PC-9 (cell line): Measurements from ENCODE around the gene USP35. TPM values are rescaled to one million over a fixed set of nuclear protein-coding genes. Genes with fewer than 3 reads are reported as not detected.

Experiments used
- BruUV-seq: library from RNA; stranded (reverse); fragments of 400-500 nt; replicated peaks from 2 replicates; lab custom pipeline; 2021; lab: Mats Ljungman, UMichigan
- CTCF ChIA-PET: fragments of 300-600 bp; sonication (Branson Sonifier 250); formaldehyde crosslinking; loops from one replicate; lab custom pipeline; 2022; ENCODE audit warnings: antibody characterized with exemption; lab: Charles Lee
- POLR2A ChIA-PET: fragments of 300-600 bp; sonication (Branson Sonifier 250); formaldehyde crosslinking; loops from one replicate; lab custom pipeline; 2022; ENCODE audit warnings: antibody characterized with exemption; ENCODE audit not compliant: unreplicated experiment; lab: Charles Lee
- DNase-seq, 2 experiments: peaks; one replicate each; pipeline versions ENCODE4 v3.0.0 to v3.0.0-alpha.2; 2015 to 2022; ENCODE audit warnings: mixed read lengths in 1 of 2
- H2AFZ ChIP-seq: fragments of 200-600 bp; sonication (generic); 2 replicates; pipeline ENCODE4 v1.8.1; 2017; ENCODE audit warnings: antibody characterized with exemption
- H3F3A ChIP-seq: fragments of 200-600 bp; sonication (generic); 2 replicates; pipeline ENCODE4 v1.8.1; 2017; ENCODE audit warnings: antibody characterized with exemption, mild to moderate bottlenecking, low read depth; ENCODE audit not compliant: insufficient read depth
- H3K27ac ChIP-seq: fragments of 200-600 bp; sonication (generic); 2 replicates; pipeline ENCODE4 v1.6.1; 2016; ENCODE audit warnings: mixed run types
- H3K27me3 ChIP-seq: fragments of 200-600 bp; sonication (generic); 2 replicates; pipeline ENCODE4 v1.6.1; 2016; ENCODE audit warnings: low read depth, mixed run types; ENCODE audit not compliant: insufficient read depth
- H3K36me3 ChIP-seq: fragments of 200-600 bp; sonication (generic); 2 replicates; pipeline ENCODE4 v1.6.1; 2016; ENCODE audit warnings: low read depth, mixed run types
- H3K4me1 ChIP-seq: fragments of 200-600 bp; sonication (generic); replicated peaks from 2 replicates; pipeline ENCODE4 v1.6.1; 2016; ENCODE audit warnings: mixed run types; ENCODE audit not compliant: insufficient read depth
- H3K4me2 ChIP-seq: fragments of 200-600 bp; sonication (generic); 2 replicates; pipeline ENCODE4 v1.6.1; 2017; ENCODE audit warnings: mixed run types
- H3K4me3 ChIP-seq: fragments of 200-600 bp; sonication (generic); 2 replicates; pipeline ENCODE4 v1.6.1; 2016; ENCODE audit warnings: mixed run types
- H3K79me2 ChIP-seq: fragments of 200-600 bp; sonication (generic); 2 replicates; pipeline ENCODE4 v1.6.1; 2017; ENCODE audit warnings: low read depth, mixed run types
- H3K9me2 ChIP-seq: fragments of 200-600 bp; sonication (generic); 2 replicates; pipeline ENCODE4 v1.8.1; 2017; ENCODE audit warnings: mild to moderate bottlenecking; ENCODE audit not compliant: insufficient read depth
- H3K9me3 ChIP-seq: fragments of 200-600 bp; sonication (generic); 2 replicates; pipeline ENCODE4 v1.8.1; 2016; ENCODE audit warnings: low read depth; ENCODE audit not compliant: insufficient read depth
- H4K20me1 ChIP-seq: fragments of 200-600 bp; sonication (generic); 2 replicates; pipeline ENCODE4 v1.8.1; 2017; ENCODE audit not compliant: insufficient read depth
- EZH2 ChIP-seq: fragments of 200-600 bp; sonication (generic); IDR thresholded peaks from 2 replicates; pipeline ENCODE4 v1.8.0; 2017; ENCODE audit warnings: antibody characterized with exemption, low read depth
- intact Hi-C: fragments of 100-400 bp; cut with micrococcal nuclease; formaldehyde crosslinking; loops from one replicate; pipeline ENCODE4 v1.10.0; 2022; ENCODE audit not compliant: unreplicated experiment
- total RNA-seq: library from RNA; stranded (reverse); gene quantifications from 2 replicates; pipeline ENCODE4 v1.2.3, GENCODE V29; 2021
- TF ChIP-seq, protein P1 (sequence below): fragments of 200-600 bp; sonication (generic); conservative IDR thresholded peaks from 2 replicates; pipeline ENCODE4 v1.6.1; 2017; ENCODE audit warnings: mixed run types, antibody characterized with exemption, mild to moderate bottlenecking, moderate library complexity

The USP35 gene
- total RNA-seq, 1 experiment from 2014 or later = 13.5 TPM

DNA sequence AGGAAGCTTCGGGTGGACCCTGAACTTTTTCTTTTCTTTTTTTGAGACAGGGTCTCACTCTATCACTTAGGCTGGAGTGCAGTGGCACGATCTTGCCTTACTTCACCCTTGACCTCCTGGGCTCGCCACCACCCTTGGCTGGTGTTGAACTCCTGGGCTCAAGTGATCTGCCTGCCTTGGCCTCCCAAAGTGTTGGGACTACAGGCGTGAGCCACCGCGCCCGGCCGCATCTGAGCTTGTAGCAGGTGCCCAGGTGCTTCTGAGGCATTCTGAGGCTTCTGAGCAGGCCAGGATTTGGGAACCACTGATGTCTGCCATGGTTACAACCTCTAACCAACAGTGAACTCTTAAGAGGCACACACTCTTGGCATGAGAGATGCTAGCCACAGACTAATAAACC lies 5.1 kb downstream of the USP35 start:
- no TSS peak for BruUV-seq
- Histone ChIP-seq H3K36me3 (no peaks in the 10 kb centered on the region), H4K20me1 (no peaks in the 10 kb centered on the region; the same call in 1 of the 2 replicates), H3F3A (peaks cover 5% of the 10 kb centered on the region; the same call in 1 of the 2 replicates), H3K27ac (no peak overlapping the region), H3K79me2 (peaks cover 17% of the 10 kb centered on the region), H3K27me3 (no peaks in the 10 kb centered on the region), H3K4me2 (no peak overlapping the region), H2AFZ (no peak overlapping the region), H3K9me3 (no peaks in the 10 kb centered on the region), H3K4me3 (no peak overlapping the region), H3K9me2 (no peaks in the 10 kb centered on the region), H3K4me1 (peaks cover 13% of the 10 kb centered on the region)
- CTCF ChIA-PET = interaction anchor here (0.5 to 0.6 kb wide), 2 partner anchors 34 to 239 kb away, joined by 3 to 4 read pairs; no protein-coding TSS in a partner anchor
- POLR2A ChIA-PET = no interaction called here
- intact Hi-C loops = no loop called here
- no peak for TF ChIP-seq EZH2
- TF ChIP-seq, protein P1, sequence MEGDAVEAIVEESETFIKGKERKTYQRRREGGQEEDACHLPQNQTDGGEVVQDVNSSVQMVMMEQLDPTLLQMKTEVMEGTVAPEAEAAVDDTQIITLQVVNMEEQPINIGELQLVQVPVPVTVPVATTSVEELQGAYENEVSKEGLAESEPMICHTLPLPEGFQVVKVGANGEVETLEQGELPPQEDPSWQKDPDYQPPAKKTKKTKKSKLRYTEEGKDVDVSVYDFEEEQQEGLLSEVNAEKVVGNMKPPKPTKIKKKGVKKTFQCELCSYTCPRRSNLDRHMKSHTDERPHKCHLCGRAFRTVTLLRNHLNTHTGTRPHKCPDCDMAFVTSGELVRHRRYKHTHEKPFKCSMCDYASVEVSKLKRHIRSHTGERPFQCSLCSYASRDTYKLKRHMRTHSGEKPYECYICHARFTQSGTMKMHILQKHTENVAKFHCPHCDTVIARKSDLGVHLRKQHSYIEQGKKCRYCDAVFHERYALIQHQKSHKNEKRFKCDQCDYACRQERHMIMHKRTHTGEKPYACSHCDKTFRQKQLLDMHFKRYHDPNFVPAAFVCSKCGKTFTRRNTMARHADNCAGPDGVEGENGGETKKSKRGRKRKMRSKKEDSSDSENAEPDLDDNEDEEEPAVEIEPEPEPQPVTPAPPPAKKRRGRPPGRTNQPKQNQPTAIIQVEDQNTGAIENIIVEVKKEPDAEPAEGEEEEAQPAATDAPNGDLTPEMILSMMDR = no peak
- no peak for DNase-seq

DNA sequence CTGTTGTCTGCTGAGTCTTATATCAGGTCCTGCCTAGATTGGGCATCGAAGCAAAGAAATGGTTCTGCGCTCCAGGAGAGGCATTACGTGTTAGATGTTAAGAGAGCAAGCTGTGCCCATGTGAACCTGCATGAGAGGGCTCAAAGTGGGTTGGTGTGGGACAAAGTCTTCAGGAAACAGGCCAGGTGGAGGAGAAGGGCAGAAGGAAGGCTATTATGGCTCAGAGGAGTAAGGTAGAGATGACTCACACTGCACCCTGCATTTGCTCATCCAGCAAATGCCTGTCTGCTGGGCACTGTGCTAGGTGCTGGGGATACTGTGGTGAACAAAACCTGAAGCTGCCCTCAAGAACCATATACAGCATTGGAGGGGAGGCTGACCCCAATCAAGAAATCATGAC lies 5.8 kb downstream of the USP35 start:
- Histone ChIP-seq H3F3A (peaks cover 5% of the 10 kb centered on the region; the same call in 1 of the 2 replicates), H3K4me1 (peaks cover 9% of the 10 kb centered on the region), H2AFZ (no peak overlapping the region), H3K4me3 (no peak overlapping the region), H4K20me1 (no peaks in the 10 kb centered on the region; the same call in 1 of the 2 replicates), H3K4me2 (no peak overlapping the region), H3K9me3 (no peaks in the 10 kb centered on the region), H3K9me2 (no peaks in the 10 kb centered on the region), H3K27me3 (no peaks in the 10 kb centered on the region), H3K79me2 (peaks cover 10% of the 10 kb centered on the region), H3K36me3 (no peaks in the 10 kb centered on the region), H3K27ac (no peak overlapping the region)
- DNase-seq = no peak
- BruUV-seq = no TSS peak
- TF ChIP-seq, protein P1 = no peak
- no peak for TF ChIP-seq EZH2
- POLR2A ChIA-PET = interaction anchor here (0.7 kb wide), 1 partner anchor 45 kb away, joined by 3 read pairs; no protein-coding TSS in a partner anchor
- CTCF ChIA-PET = no interaction called here
- intact Hi-C loops = no loop called here

DNA sequence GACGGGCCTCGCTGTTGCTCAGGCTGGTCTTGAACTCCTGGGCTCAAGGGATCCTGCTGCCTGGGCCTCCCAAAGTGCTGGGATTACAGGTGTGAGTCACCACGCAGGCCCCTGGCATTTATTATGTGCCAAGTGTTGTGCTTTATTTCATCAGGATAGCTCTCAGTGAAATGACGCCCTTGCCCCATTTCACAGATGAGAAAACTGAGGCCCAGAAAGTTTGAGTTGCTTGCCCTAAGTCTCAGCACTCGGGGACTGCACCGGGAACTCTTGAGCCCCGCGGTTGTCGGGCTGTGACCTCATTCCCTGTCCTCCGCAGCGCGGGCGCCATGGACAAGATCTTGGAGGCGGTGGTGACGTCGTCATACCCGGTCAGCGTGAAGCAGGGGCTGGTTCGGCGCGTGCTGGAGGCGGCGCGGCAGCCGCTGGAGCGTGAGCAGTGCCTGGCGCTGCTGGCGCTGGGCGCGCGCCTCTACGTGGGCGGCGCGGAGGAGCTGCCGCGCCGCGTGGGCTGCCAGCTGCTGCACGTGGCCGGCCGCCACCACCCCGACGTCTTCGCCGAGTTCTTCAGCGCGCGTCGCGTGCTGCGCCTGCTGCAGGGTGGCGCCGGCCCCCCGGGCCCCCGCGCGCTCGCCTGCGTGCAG lies 7.3 kb downstream of the USP35 start:
- no peaks in the 10 kb centered on the region for H3K36me3 ChIP-seq
- H3K4me1 ChIP-seq = no peaks in the 10 kb centered on the region; the same call in 1 of the 2 replicates
- ChIA-PET POLR2A (no interaction called here), CTCF (no interaction called here)
- no peaks in the 10 kb centered on the region; the same call in 1 of the 2 replicates for H4K20me1 ChIP-seq
- H3K9me2 ChIP-seq = no peaks in the 10 kb centered on the region
- H3K4me2 ChIP-seq = no peak overlapping the region
- TF ChIP-seq EZH2 = no peak
- TF ChIP-seq, protein P1 = no peak
- H2AFZ ChIP-seq = no peak overlapping the region
- H3K9me3 ChIP-seq = no peaks in the 10 kb centered on the region
- DNase-seq = no peak
- no peak overlapping the region for H3K27ac ChIP-seq
- no peaks in the 10 kb centered on the region for H3K79me2 ChIP-seq
- no peaks in the 10 kb centered on the region for H3K27me3 ChIP-seq
- no peak overlapping the region for H3K4me3 ChIP-seq
- BruUV-seq = no TSS peak
- intact Hi-C loops = no loop called here
- H3F3A ChIP-seq = peaks cover 5% of the 10 kb centered on the region; the same call in 1 of the 2 replicates
